SJSA1 (cell line): ENCODE measurements around the gene ZBTB46. TPM values are rescaled to one million over a fixed set of nuclear protein-coding genes. Genes with fewer than 3 reads are reported as not detected.
A peak's percentile ranks its signal among the peaks of the same experiment; 100 is the strongest.

ENCODE experiments used
- DNase-seq, 2 experiments: peaks; one replicate each; pipeline ENCODE4 v3.0.0-alpha.2; 2015 to 2020; ENCODE audit warnings: low spot score in 2 of 2, low read depth in 1 of 2
- H3K27ac ChIP-seq: fragments of 250-450 bp; sonication (Bioruptor Pico); 2 replicates; pipeline ENCODE4 v1.5.1; 2020; ENCODE audit warnings: mild to moderate bottlenecking, moderate library complexity
- H3K27me3 ChIP-seq: fragments of 250-450 bp; sonication (Bioruptor Pico); replicated peaks from 2 replicates; pipeline ENCODE4 v1.5.1; 2020; ENCODE audit warnings: mild to moderate bottlenecking, moderate library complexity
- H3K36me3 ChIP-seq: fragments of 250-450 bp; sonication (Bioruptor Pico); 2 replicates; pipeline ENCODE4 v1.5.1; 2020; ENCODE audit warnings: mild to moderate bottlenecking
- H3K4me1 ChIP-seq: fragments of 250-450 bp; sonication (Bioruptor Pico); replicated peaks from 2 replicates; pipeline ENCODE4 v1.6.1; 2021; ENCODE audit warnings: mild to moderate bottlenecking
- H3K4me3 ChIP-seq: fragments of 250-450 bp; sonication (Bioruptor Pico); 2 replicates; pipeline ENCODE4 v1.5.1; 2020; ENCODE audit warnings: mild to moderate bottlenecking
- H3K9me3 ChIP-seq: fragments of 250-450 bp; sonication (Bioruptor Pico); replicated peaks from 2 replicates; pipeline ENCODE4 v1.5.1; 2020; ENCODE audit warnings: mild to moderate bottlenecking
- total RNA-seq: library from RNA; depleted of rRNA; stranded (reverse); fragments of >200 nt; shearing (Covaris generic); gene quantifications from 2 replicates; pipeline ENCODE4 v1.2.3, GENCODE V29; 2014

Gene ZBTB46
- total RNA-seq, 1 experiment from 2014 or later = 3.8 TPM

- Histone ChIP-seq H3K9me3 (peaks cover 8% of the 10 kb centered on the region), H3K27me3 (no peaks in the 10 kb centered on the region), H3K4me1 (peaks cover 24% of the 10 kb centered on the region), H3K4me3 (peak overlapping the region; percentile 89), H3K36me3 (peaks cover 81% of the 10 kb centered on the region), H3K27ac (no peak overlapping the region)
- DNase-seq = no peak
Measured at GRCh38 chr20:63706027-63706695, 124.9 kb downstream of the ZBTB46 start.

DNA sequence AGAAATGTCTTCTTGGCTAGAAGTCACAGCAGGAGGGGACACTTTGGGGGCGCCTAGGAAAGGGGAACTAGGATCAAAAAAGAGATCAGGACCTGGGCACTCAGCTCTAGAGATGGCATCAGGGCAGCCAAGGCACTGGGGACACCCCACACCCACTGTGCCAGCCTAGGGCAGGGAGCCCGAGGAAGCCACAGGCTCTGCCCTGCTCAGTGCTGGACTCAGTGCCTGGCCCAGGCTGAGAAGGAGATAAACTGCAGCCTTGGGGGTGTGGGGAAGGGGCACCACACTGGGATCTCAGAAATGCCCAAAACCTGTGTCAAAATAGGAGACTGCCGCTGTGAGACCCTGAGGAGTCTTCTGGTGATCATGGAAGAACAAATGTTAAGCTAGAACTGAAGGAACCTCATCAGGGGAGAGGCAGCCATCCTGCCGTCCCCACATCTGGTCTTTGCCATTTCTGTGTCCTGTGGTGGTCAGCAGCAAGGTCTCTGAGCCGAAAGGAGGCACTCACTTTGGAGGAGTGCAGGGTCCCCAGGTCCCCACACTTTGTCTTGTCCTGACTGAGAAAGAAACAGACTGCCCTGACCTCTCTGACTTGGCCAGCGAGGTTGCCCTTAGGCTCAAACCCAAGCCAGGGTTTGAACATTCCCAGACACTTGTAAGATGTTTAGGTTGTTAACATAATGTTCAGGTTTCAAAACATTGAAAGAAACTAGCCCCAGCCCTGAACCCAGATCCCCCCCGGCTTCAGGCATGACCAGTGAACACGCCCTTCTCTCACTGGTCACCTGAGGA, 125.6 kb downstream of the ZBTB46 start:
- H3K27ac ChIP-seq = no peak overlapping the region
- H3K27me3 ChIP-seq = no peaks in the 10 kb centered on the region
- peaks cover 76% of the 10 kb centered on the region for H3K36me3 ChIP-seq
- no peak overlapping the region for H3K4me3 ChIP-seq
- no peak for DNase-seq
- peaks cover 8% of the 10 kb centered on the region for H3K9me3 ChIP-seq
- peaks cover 24% of the 10 kb centered on the region for H3K4me1 ChIP-seq

- DNase-seq = no peak
- Histone ChIP-seq H3K4me1 (peaks cover 28% of the 10 kb centered on the region), H3K36me3 (peaks cover 78% of the 10 kb centered on the region), H3K27me3 (no peaks in the 10 kb centered on the region), H3K9me3 (peaks cover 8% of the 10 kb centered on the region), H3K4me3 (no peak overlapping the region), H3K27ac (no peak overlapping the region)
Measured at GRCh38 chr20:63704749-63705117, 126.3 kb downstream of the ZBTB46 start.

DNA sequence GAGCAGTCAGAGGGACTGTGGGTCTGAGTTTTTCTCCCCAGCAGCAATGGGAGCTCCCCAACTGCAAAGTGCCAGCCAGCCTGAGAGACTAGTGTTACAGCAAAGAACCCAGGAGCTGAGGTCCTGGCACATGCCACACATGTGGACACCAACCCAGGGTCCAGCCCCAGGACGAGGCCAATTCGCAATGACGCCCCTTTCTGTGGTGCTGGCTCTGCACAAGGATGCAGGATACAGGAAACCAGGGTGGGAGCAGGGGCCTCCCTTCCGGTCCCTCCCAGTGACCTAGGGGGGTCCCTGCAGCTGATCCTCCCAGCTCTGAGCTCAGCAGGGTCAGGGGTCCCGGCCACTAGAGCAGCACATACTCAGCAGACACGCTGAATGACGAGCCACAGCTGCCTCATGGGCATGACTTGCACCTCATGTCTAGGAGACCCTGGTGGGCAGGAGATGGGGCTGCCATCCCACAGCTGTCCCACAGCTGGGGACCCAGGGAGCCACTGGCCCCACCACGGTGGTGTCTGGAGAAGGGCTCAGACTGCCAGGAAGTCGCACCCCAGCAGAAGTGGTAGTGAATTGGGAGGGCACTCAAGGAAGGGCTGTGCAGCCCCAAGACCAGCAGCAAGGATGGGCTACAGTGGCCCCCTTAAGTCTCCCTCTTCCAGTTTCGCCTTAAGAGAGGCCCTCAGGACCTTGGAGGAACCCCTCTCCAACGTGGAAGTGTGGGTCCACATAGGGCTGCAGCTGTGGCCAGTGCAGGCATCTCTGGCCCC, 126.9 kb downstream of the ZBTB46 start:
- H3K36me3 ChIP-seq = peaks cover 78% of the 10 kb centered on the region
- H3K27ac ChIP-seq = no peak overlapping the region
- peaks cover 8% of the 10 kb centered on the region for H3K9me3 ChIP-seq
- no peak overlapping the region for H3K4me3 ChIP-seq
- no peaks in the 10 kb centered on the region for H3K27me3 ChIP-seq
- peaks cover 33% of the 10 kb centered on the region for H3K4me1 ChIP-seq
- no peak for DNase-seq

DNA sequence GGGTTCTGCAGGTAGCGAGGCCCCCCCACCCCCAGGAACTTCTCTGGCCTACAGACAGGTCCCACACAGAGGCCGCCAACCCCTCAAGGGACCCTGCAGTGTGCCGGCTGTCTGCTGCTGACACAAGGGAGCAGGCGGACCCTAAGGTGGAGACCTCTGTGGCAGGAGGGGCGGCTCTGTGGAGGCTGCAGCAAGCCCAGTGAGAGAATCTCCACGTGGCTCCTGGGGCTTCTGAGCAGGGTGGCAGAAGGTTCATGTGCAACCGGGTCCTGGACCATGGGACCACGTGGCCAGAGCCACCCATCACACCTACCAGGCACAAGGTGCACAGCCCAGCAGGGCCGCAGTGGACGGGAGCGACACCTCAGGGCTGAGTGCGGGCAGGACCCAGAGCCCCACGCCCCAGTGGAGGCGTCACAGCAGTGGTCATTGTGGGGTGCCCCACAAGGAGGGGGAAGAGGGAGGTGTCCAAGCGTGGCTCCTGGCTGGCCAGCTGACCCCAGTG, 127.5 kb downstream of the ZBTB46 start:
- peaks cover 33% of the 10 kb centered on the region for H3K4me1 ChIP-seq
- peaks cover 74% of the 10 kb centered on the region for H3K36me3 ChIP-seq
- H3K4me3 ChIP-seq = no peak overlapping the region
- H3K9me3 ChIP-seq = peaks cover 8% of the 10 kb centered on the region
- H3K27me3 ChIP-seq = no peaks in the 10 kb centered on the region
- no peak for DNase-seq
- no peak overlapping the region for H3K27ac ChIP-seq

- no peak for DNase-seq
- Histone ChIP-seq H3K27ac (no peak overlapping the region), H3K9me3 (peaks cover 7% of the 10 kb centered on the region), H3K4me1 (peaks cover 36% of the 10 kb centered on the region), H3K4me3 (no peak overlapping the region), H3K36me3 (peaks cover 74% of the 10 kb centered on the region), H3K27me3 (no peaks in the 10 kb centered on the region)
Measured at GRCh38 chr20:63702751-63703470, 128.2 kb downstream of the ZBTB46 start.

GRCh38 chr20:63702036-63702665, 128.9 kb downstream of the ZBTB46 start:
- H3K4me1 ChIP-seq = peaks cover 35% of the 10 kb centered on the region
- no peak overlapping the region for H3K27ac ChIP-seq
- no peak for DNase-seq
- H3K36me3 ChIP-seq = peaks cover 74% of the 10 kb centered on the region
- H3K4me3 ChIP-seq = no peak overlapping the region
- no peaks in the 10 kb centered on the region for H3K9me3 ChIP-seq
- no peaks in the 10 kb centered on the region for H3K27me3 ChIP-seq

DNA sequence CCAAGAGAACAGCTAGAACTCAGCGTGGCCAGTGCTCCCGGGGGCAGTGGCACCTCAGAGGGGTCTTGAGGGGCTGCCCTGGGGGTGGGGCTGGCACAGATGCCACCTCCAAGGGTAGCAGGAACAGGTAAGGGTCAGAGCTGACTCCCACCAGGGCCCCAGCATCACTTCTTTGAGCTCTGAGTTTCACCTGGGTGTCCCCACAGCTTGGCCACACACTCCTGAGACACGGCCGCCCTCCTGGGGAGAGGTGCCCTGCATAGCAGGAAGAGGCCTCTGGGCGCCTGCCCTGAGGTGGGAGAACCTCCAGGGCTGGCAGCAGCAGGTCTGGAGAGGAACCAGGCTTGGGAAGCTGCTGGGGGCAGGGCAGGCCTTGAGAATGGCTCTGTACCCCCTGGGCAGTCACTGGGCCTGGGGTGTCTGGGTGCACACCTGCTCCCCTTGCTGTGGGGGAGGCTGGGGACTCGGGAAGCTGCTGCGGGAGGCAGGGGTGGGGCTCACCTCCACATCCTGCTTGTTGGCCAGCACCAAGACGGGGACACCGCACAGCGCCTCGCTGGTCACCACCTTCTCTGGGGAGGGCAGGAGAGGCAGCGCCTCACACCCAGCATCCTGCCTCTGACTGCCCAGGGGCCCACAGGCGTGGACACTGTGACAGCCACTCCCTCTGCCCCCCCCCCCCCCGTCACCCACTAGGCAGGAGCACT, 129.6 kb downstream of the ZBTB46 start:
- Histone ChIP-seq H3K9me3 (no peaks in the 10 kb centered on the region), H3K4me1 (peaks cover 30% of the 10 kb centered on the region), H3K4me3 (no peak overlapping the region), H3K36me3 (peaks cover 74% of the 10 kb centered on the region), H3K27ac (no peak overlapping the region), H3K27me3 (no peaks in the 10 kb centered on the region)
- DNase-seq = no peak

DNA sequence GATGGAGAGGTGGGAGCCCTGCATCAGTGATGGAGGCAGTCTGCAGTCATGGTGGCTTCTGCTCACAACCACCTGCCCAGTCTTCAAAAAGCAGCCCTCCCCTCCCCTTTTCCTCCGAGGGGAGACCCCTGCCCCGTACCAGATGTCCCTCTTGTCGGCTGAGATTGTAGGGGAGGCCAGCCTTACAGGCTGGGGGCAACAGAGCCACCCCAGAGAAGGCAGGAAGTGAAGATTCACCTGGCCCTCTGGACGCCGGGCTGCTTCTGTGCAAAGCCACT, 130.1 kb downstream of the ZBTB46 start:
- H3K36me3 ChIP-seq = peaks cover 72% of the 10 kb centered on the region
- no peak overlapping the region for H3K27ac ChIP-seq
- no peak for DNase-seq
- H3K4me1 ChIP-seq = peaks cover 27% of the 10 kb centered on the region
- H3K4me3 ChIP-seq = no peak overlapping the region
- no peaks in the 10 kb centered on the region for H3K27me3 ChIP-seq
- no peaks in the 10 kb centered on the region for H3K9me3 ChIP-seq

- no peak for DNase-seq
- Histone ChIP-seq H3K27me3 (no peaks in the 10 kb centered on the region), H3K4me3 (no peak overlapping the region), H3K9me3 (no peaks in the 10 kb centered on the region), H3K4me1 (peaks cover 27% of the 10 kb centered on the region), H3K27ac (peak overlapping the region; percentile 92; the same call in 1 of the 2 replicates), H3K36me3 (peaks cover 72% of the 10 kb centered on the region)
Measured at GRCh38 chr20:63700199-63701050, 130.6 kb downstream of the ZBTB46 start.

DNA sequence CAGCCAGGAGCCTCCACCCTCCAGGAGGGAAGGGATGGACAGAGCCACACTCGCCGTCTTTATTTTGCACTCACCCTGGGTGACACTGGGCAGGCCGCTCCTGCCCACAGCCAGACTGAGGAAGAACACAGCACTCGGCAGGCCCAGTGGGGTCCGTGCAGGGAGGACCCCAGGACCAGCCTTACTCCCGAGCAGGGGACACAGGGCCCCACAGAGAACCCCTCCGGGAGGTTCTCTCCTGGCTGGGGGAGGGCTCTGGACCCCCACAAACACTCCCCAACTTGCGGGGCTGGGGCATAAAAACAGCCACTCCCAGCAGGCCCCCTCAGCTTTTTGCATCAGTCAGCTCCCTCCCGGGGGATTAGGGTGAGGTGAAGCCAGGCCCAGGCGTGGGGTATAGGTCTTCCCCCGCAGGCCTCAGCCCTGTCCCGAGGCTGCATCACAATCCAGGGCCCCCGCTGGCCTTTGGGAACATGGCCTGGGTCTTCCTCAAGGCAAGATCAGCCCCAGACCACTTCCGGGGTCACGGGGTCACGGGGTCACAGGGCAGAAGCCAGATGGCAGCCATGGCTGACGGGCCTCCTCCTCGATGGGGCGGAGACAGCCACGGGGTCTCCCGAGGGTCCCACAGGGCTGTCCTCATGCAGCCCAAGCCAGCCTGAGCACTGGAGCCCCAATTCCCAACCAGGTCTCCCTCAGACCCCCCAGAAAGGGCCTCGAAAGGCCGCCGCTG, 131.4 kb downstream of the ZBTB46 start:
- Histone ChIP-seq H3K4me1 (peaks cover 27% of the 10 kb centered on the region), H3K36me3 (peaks cover 70% of the 10 kb centered on the region), H3K9me3 (no peaks in the 10 kb centered on the region), H3K4me3 (no peak overlapping the region), H3K27ac (peak overlapping the region; percentile 92), H3K27me3 (no peaks in the 10 kb centered on the region)
- no peak for DNase-seq
